ENCODE measurements around the gene SLC25A1. TPM values are rescaled to one million over a fixed set of nuclear protein-coding genes. Genes with fewer than 3 reads are reported as not detected.

The SLC25A1 gene
- total RNA-seq, 5 donors from 2014 or later (not counting 1 experiment from before 2014, with no cell fraction given) = 24.1 to 52.9 (median 45.7) TPM

DNA sequence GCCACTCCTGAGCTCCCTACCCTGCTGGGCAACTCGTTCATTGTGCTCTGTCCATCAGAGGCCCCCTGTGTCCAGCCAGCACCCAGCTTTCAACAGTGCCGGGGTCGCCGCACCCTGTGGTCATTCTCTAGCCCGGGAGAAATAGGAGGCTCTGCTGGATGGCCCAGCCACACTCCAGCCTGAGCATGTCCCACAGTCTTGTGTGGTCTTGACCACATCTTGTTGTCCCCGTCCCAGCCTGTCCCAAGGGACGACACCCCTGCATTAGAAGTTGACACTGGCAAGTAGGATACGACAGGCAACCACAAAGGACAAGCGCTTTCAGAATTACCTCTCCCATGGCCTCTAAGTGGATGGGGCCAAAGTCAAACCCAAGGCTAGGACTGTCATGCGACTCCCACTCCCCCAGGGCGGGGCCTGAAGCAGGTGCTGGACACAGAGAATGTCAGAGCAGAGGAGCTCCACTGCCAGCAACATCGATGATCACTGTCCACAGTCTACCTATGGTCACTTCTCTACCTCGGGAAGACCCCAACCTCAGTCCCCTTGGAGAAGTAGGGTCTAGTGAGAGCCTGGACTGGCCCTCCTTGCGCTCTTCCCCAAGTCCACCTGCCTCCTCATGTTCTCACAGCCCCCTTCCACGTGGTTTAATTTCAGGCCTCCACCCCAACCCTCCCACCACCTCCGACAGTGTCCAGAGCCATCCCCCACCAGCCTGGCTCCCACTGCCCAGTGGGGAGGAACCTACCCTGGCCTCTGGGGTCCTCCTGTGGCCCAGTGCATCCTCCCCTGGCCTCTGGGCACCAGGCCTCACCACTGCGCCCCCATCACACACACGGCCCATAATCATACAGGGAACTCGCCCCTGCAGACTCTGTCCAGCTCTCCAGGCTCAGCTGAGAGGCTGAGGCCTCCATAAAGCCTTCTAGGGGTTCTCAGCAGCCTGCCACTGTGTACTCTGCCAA lies 51.9 kb downstream of the SLC25A1 start:
- POLR2A ChIA-PET = interaction anchor here in 1 of 2 donors (0.5 to 0.6 kb wide), 2 partner anchors 26 to 223 kb away, joined by 5 read pairs; no protein-coding TSS in a partner anchor
- peaks cover 0 to 12% of the 10 kb centered on the region in 2 experiments for H3K27me3 ChIP-seq (replicated peaks in 1 of 2; ENCODE audit: control insufficient read depth in 2 of 2, extremely low read depth in 1 of 2, insufficient read depth in 2 of 2, low read length in 1 of 2)
- no peak for ATAC-seq (replicated peaks in 1 of 4)
- DNase-seq = no peak
- no peaks in the 10 kb centered on the region for H3K36me3 ChIP-seq (ENCODE audit: control insufficient read depth in 2 of 2, extremely low read depth in 1 of 2, insufficient read depth in 1 of 2, low read length in 1 of 2)
- CTCF ChIA-PET = interaction anchor here in 1 of 2 donors (0.6 kb wide), 1 partner anchor 15 kb away, joined by 5 read pairs; no protein-coding TSS in a partner anchor
- H3K4me3 Mint-ChIP-seq = no peak overlapping the region
- no peaks in the 10 kb centered on the region for H3K27me3 Mint-ChIP-seq
- no peak overlapping the region for H3K27ac ChIP-seq (ENCODE audit: low read length)
- H3K4me3 ChIP-seq (ENCODE audit: control insufficient read depth in 1 of 2, extremely low read depth in 1 of 2, low read length in 1 of 2) = no peak overlapping the region
- no peaks in the 10 kb centered on the region for H3K9me3 Mint-ChIP-seq
- no peaks in the 10 kb centered on the region for H3K9me3 ChIP-seq
- H3K4me1 Mint-ChIP-seq = peaks cover 7 to 11% (median 8%) of the 10 kb centered on the region in 3 donors
- 86% methylated on average over 14 of the region's 19 CpGs for WGBS (ENCODE audit: insufficient coverage)
- peaks cover 2 to 8% of the 10 kb centered on the region in 2 experiments for H3K4me1 ChIP-seq (ENCODE audit: control insufficient read depth in 1 of 2, extremely low read depth in 1 of 2, insufficient read depth in 2 of 2, low read length in 2 of 2)
- H3K27ac Mint-ChIP-seq = no peak overlapping the region
- H3K36me3 Mint-ChIP-seq = peaks cover 6% of the 10 kb centered on the region

Other genes with a start within 250 kb of the SLC25A1 start
- gene PRODH, start 242.4 kb downstream of the SLC25A1 start, total RNA-seq = under 1 TPM in 4 of 5 donors, not detected in 1; 0.13 to 0.91 (median 0.52) TPM
- 10 to 100 TPM; 50.9 to 79.2 (median 71.5) TPM for gene DGCR2, start 56.3 kb downstream of the SLC25A1 start, total RNA-seq
- under 1 TPM in 1 of 5 donors, not detected in 4; 0.37 TPM for gene TSSK2, start 47.4 kb downstream of the SLC25A1 start, total RNA-seq
- gene ESS2, start 34.1 kb downstream of the SLC25A1 start, total RNA-seq = 10 to 100 TPM; 20.9 to 40.4 (median 22.9) TPM
- not detected for gene GSC2, start 28.4 kb downstream of the SLC25A1 start, total RNA-seq
- 1 to 10 TPM in 4 of 5 donors, under 1 TPM in 1; 0.63 to 3.9 (median 1.6) TPM for gene CLTCL1, start 113.0 kb upstream of the SLC25A1 start, total RNA-seq

Data from T-cell (primary cell).